ENCODE measurements around the gene AJAP1. TPM values are rescaled to one million over a fixed set of nuclear protein-coding genes. Genes with fewer than 3 reads are reported as not detected.

Gene AJAP1
- polyA plus RNA-seq, 4 donors, result 1.0 to 2.6 (median 1.5) TPM

DNA sequence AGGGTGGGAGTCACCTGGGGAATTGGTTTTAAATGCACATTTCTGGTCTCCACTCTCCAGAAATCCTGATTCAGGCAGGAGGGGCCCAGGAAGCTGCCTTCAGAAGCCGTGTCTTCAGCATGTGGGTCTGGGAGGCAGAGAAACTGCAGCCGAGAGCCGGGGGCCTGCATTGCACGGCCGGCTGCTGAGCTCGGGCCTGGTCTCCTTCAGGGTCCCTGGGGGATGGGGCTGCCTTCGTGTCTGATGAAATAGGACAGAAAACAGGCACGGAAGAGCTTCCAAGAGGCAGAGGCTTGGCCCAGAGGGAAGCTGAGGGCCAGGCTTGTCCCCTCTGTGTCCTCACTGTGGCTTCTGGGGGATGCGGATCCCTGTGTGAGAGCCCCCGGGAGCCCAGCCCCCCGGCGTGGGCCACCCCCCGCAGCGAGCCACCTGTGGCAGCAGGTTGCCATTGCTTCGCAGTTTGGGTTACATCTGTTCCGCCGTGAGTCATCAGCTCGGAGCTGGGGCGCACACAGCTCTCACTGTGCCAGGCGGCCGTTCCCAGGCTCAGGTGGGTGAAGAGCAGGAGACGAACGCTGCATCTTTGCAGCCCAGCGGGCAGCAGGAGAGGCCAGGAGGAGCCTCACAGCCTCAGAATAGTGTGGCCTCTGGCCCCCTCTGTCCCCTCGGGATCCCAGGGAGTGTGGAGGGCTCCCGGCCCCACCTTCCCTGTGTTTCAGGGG, 72.4 kb downstream of the AJAP1 start:
- no peak for DNase-seq (ENCODE audit: low read depth in 4 of 4, low spot score in 2 of 4)

DNA sequence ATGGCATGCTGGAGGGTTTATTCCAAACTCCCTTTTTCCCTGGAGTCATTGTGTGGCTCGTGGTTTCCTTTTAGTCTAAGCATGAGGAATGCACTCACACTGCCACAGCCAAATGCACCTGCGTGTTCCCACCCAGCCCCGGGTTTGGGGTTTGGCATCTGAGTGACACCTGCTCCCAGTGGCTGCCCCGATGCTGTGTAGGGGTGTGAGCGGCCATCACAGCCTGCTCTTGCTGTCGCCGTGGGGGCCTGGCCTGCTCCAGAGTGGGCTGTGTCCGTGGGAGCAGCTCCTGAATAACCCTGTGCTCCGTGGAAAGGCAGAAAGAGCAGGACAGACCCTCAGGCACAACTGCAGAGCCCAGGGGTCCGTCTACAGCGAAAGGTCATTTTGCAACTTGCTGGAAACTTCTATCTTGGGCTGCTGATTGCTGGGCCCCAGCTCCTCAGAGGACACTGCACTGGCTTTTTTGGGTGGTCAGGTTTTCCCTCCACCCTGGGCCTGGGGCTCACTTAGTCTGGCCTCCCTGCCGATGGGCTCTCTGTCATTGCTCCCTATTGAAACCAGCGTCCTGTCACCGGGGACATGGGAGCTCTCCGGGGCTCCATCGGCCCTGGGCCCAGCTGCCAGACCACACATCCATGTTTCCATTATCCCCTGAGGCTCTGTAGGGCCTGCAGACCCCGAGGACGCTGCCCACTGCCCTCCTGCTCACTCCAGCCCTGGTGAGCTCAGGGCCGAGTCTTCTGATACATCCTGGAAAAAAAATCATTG, 74.1 kb downstream of the AJAP1 start:
- no peak for DNase-seq (ENCODE audit: low read depth in 4 of 4, low spot score in 2 of 4)

DNA sequence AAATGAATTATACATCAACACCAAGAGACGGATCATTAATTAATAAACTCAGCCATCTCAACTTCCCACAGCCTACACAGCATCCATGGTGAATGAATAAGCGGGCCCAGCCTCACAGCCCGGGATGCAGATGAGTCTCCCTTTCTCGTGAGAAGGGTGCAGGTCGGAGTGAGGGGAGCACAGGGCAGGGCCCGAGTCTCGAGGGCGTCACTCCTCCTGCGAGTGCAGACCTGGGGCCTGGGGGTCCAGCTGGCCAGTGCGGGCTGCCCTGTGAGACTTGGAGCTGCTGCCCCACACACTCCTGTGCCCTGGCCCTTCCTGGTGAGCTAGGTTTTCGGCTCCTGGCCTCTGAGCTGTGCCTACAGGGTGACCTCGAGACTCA, 74.7 kb downstream of the AJAP1 start:
- no peak for DNase-seq (ENCODE audit: low read depth in 4 of 4, low spot score in 2 of 4)

DNA sequence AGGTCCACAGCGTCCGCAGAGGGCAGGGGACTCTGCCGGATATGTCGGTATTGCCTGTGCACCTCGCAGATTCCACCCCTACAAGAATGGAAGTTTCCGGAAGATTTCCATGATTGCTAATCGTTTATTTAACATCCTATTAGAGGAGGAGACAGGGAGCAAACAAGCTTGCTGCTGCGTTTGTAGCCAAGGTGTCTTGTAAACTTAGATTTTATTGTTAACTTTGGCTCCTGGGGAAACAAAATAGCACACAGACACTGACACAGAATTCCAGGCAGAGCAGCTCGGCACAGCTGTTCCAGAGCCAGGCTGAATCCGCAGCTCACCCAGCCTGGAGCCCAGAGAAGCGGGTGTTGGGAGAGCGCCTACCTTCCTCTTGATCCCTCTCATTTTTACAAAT, 75.7 kb downstream of the AJAP1 start:
- DNase-seq (ENCODE audit: low read depth in 4 of 4, low spot score in 2 of 4), result no peak

DNA sequence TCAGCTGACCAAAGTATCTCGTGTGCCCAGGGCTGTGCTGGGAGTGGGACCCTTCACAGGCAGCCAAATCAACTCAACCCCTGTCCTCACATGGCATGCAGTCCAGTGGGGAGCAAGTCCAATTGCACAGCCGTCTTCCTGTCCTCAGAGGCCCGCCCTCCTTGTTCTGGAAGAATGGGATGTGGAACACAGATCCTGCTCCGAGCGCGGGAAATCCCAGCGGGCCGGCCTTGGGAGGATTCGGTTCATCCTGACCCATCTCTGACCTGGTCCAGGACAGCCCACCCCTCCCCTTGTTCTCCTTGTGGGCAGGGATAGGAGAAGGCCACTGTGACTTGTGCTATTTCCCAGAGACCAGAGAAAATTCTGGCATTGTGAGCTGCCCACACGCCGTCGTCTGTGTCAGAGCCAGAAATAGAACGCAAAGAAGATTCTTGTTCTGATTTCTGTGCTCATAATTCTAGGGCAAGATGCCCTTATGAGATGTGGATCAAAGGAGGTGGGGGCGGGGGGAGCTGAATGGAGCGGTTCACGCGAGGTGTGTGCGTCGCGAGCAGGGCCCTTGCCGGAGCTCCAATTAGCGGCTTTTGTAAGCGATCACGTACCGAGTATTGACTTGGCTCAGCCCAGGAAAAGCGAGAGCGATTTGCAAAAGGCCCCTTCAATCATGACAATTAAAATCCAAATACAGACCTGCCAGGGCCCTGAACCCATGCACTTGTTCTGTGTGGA, 79.2 kb downstream of the AJAP1 start:
- no peak for DNase-seq (ENCODE audit: low read depth in 4 of 4, low spot score in 2 of 4)

DNA sequence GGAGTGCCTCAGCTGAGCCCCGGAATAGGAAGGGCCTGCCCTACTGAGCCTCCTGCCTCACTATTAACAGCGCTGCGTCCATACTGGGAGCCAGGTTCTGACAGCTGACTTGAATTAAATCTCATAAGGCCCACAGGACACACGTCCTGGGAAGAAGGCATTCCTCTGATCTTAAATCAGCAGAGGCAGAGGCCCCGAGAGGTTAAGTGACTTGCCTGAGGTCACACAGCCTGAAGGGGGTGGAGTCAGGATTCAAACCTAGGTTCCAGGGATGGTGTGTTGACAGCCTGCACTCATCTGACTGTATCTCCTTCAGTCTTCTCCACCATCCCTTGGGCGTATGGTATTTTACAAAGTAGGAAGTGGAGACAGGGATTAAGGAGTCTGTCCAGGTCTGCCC, 79.8 kb downstream of the AJAP1 start:
- no peak for DNase-seq (ENCODE audit: low read depth in 4 of 4, low spot score in 2 of 4)

DNA sequence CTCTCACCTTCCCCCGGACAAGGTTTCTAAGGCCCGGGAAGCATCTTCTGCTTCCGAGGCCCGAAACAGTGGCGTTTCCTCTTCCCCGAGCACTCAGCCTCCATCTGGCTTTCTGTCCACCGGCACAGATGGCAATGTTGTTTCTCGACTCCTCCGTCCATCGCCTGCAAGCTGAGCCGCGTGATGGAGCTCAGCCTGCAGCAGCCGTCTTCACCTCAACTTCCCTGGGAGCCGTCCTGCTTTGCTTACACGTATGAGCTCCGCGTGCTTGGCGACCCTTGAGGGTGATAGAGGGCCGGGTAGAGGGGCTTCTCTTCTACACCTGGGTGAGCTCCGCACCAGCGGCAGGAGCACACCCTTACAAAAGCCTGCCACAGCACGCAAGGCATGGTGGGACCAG, 80.4 kb downstream of the AJAP1 start:
- no peak for DNase-seq (ENCODE audit: low read depth in 4 of 4, low spot score in 2 of 4)

DNA sequence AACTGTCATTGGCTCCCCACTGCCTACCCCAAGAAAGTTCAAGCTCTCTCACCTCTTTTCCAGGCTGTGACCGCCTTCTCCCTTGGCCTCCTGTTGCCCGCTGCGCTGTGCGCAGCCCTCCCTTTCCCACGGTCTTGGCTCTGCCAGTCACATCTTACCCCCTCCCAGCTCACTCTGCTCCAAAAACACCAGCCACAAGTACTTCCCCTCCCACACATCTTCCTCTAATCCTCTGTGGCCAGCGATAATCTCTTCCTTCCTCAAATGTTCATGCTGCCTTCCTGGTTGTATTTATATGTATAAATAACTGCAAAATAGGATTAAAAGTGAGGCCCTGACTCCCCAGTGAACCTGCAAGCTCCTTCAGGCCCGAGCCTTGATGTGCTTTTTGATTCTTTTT, 81.8 kb downstream of the AJAP1 start:
- DNase-seq (ENCODE audit: low read depth in 4 of 4, low spot score in 2 of 4), result no peak

DNA sequence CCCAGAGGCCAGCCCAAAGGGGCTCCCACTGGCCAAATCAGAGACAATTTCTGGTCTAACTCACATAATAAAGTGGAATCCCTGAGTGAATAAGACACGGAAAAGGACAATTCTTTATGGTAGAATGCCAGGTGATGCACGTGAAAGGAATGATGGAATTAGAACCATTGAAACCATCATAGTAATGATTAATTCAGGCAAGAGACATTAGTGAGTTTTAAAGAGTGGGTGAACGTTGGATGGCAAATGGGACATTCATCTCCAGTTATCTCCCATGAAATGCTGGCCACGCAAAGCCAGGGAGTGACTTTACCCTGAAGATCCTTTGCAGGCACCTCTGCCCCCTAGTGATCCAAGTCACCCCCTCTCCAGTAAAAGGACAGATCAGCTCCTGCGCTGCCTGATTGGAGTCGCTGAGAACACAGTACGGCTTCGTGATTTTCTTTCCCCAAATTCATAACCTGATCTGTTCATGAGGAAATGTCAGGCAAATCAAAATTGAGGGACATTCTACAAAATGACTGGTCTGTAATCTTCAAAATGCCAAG, 87.5 kb downstream of the AJAP1 start:
- DNase-seq (ENCODE audit: low read depth in 4 of 4, low spot score in 2 of 4), result no peak

DNA sequence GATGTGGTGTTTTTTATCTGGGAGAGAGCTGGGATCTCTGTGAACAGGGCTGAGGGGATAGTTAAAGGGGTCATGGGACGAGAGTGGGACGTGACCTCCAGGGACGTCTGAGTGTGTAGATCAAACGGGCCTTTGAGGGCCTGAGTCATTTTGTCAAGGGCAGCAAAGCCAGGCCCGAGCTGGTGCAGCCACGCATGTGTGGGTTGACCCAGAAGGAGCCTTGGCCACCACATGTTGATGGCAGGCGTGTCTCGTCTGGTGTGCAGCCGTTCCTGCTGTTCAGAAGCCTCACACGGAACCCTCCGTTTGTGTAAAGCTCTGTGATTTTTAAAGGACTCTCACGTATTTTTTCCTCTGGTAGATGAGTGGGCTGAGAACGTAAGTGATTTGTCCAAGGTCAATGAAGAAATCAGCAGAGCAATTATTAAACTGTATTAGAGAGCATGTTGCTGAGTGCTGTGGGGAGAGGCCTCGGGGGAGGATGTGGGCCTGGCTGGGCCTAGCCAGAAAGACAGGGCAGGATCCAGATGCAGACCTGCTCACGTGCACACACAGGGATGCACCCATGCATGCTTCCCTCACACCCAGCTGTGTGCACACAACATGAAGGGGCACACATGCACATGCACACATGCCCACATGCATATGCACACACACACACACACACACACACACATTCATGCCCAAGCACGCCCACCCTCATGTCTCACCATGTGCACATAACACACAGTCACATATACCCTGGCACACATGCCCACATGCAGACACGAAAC, 89.8 kb downstream of the AJAP1 start:
- no peak for DNase-seq (ENCODE audit: low read depth in 4 of 4, low spot score in 2 of 4)

DNA sequence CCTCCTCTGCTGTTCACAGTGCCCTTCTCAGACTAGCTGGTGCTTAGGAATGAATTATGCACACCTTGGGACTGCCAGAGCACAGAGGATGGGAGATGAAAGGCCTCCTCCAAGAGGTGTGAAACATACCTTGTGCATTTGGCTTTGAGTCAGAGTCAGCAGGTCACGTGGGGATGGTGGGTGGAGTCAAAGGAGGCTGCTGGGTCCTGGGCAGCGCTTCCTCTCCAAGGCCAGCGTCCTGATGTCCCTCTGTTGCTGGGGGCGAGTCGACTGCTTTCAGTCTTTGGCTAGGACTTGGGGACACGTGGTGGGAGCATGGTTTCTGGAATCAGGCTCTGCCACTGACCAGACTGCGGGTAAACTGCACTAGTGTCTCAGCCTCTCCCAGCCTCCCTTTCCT, 91.2 kb downstream of the AJAP1 start:
- no peak for DNase-seq (ENCODE audit: low read depth in 4 of 4, low spot score in 2 of 4)

DNA sequence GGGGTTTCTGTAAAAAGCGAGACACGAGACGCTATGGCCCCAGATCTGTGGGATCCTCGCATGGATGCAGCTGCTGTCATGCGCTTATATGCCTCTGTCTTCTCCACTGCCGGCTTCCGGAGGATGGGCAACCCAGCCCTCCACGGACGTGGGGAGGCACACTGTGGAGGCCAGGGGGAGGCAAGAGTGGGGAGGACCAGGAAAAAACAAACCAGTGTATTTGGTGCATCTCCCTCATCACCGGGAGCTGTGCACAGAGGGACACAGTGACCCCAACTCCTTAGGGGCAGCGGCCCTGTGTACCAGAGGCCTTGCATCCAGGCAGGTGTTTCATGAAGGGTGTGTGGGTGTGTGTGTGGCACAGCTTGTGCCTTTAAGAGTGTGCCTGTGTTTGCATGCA, 95.0 kb downstream of the AJAP1 start:
- DNase-seq (ENCODE audit: low read depth in 4 of 4, low spot score in 2 of 4), result no peak

DNA sequence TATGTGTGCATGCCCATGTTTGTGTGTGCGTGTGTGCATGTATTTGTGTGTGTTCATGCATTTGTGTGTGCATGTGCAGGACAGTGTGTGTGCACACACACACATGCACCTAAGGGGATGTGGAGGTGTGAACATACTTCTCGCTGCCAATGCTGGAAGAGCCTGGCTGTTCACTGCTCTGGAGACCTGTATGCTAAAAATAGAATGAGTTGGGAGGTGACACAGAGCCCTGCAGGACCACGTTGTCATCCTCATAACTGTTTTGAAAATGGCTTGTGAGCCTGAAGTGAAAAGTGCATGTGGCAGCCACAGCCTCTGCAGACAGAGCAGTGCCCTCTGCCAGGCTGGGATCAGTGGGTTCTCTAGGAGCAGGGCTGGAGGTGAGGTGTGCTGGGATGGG, 95.8 kb downstream of the AJAP1 start:
- no peak for DNase-seq (ENCODE audit: low read depth in 4 of 4, low spot score in 2 of 4)

DNA sequence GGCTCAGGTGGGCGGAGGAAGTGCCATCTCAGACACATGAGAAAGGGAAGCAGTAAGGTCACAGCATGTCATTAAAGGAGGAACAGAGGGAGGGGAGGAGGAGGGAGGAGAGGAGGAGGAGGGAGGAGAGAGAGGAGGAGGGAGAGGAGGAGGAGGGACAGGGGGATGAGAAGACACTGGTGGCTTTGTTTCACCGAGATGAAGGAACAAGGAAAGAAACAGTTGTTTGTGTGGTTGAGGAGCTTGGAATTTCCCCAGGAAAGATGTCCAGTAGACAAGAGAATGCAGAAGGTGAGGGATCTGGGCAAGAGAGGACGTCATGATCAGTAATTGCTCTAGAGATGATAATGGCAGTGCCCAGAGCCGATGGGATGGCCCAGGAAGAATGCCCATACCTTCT, 97.7 kb downstream of the AJAP1 start:
- DNase-seq (ENCODE audit: low read depth in 4 of 4, low spot score in 2 of 4), result no peak

DNA sequence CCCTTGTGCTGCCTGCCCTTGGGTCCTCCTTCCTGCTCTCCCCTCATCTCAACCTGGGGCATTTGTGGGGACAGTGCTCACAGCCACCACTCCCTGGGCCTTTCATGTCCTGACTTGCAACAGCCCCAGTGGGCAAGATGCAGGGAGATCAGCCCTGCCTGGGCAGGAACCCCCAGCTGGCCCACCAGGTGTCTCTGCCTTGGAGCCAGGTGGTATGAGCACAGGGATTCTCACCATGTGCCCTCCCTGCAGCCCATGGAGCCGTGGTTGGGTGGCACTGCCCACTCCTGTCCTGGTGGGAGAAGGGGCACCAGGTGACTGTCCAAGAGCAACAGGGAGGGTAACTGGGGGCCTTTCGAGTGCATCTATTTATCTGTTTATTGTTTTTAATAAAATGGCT, 100.4 kb downstream of the AJAP1 start:
- DNase-seq (ENCODE audit: low read depth in 4 of 4, low spot score in 2 of 4), result no peak

DNA sequence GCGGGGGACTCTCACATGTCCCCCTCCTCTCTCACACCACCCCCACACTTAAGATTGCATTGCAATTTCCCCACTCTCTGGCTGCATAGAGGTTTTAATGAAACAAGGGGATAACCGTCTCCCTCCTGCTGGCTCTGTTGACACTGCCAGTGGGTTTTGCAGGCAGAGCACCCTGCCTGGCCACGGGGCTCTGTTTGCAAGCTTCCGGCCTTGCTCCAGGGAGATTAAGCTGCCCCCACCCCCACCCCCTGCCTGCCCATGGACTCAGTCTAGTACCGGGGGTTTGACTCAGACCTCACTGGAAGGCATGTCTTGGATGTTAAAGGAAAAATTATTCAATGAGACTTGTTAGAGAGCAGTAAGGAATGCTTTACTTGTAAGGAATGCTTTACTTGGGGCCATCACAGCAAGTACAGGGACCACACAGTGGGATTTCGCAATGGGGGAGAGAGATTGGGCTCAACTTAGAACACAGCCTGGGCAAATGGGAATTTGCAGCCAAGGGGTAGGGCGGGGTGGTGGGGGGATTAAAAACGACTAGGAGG, 101.0 kb downstream of the AJAP1 start:
- DNase-seq (ENCODE audit: low read depth in 4 of 4, low spot score in 2 of 4), result no peak

DNA sequence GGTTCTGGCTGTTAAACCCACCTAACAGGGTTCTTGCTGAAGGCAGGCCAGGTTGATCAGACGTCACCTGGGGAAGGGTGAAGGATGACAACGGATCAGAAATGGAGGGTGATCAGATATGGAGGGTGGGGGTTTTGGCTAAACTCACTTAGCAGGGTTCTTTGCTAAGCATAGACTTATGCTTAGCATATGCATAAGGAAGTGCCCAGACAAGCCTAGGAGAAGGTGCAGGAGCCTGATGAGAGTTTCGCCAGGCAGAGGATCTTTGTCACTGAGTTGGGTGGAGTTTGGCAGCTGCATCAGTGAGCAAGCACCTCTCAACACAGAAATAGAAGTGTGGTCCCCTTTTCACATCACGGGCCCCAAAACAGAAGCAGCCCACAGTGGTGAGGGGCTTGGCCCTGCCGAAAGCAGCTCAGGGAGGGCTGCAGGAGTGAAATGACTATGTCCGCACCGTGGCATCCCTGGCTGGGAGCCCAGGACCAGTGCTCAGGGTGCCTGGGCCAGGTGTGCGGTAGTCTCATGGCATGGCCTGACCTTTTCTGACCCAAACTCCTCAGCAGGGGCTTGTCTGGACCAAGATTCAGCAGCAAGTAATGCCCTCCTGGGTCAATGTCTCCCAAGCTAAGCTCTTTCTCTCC, 101.6 kb downstream of the AJAP1 start:
- no peak for DNase-seq (ENCODE audit: low read depth in 4 of 4, low spot score in 2 of 4)

DNA sequence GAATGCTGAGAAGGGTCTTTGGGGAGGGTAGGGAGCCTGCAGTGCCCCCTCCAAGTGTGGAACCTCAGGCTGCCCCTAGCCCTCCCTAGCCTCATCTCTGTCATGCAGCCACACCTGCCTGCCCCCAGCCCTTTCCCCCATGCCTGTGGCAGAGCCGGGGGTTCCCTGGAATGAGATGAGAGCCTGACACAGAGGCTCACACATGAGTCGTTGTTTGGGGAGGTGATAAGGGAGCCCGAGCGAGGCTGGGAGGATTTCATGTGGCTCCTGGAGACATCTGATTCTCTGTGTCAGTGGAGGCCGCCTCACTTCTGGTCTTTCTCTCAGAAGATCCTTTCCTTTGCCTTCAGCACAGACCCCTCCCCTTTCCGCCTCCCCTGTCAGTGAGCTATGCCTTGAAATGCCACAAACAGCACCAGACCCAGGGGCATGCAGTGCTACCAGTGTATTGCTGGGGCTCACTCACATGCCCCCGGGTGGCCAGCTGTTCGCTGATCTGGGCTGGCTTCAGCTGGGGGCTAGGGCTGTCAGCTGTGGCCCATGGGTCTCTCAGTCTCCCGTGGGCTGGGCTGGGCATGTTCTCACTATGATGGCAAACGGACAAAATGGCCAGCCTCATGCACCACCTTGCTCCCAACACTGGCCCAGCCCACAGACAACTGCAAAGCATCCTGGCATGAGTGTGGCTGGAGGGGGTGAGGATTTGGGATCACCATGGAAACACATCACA, 102.6 kb downstream of the AJAP1 start:
- no peak for DNase-seq (ENCODE audit: low read depth in 4 of 4, low spot score in 2 of 4)

DNA sequence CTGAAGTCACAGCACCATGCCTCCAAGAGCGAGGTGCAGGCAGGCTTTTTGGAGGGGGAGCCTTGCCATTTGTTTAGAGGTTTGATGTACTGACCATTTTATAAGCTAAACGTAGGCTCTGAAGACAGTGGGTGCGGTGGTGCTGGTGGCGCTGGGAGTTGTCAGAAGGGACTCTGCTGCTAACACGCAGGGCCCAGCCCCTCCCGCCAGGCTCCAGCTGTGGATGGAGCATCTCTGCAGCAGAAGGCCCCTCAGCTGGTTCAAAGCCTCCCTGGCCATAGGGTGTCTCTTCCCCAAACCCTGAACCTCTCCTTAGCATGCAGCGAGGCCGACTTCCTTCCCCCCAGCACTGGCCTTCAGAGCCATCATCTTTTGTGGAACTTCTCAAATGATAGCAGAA, 105.3 kb downstream of the AJAP1 start:
- no peak for DNase-seq (ENCODE audit: low read depth in 4 of 4, low spot score in 2 of 4)
